ENCODE measurements around the gene TOX3.

The TOX3 gene

DNA sequence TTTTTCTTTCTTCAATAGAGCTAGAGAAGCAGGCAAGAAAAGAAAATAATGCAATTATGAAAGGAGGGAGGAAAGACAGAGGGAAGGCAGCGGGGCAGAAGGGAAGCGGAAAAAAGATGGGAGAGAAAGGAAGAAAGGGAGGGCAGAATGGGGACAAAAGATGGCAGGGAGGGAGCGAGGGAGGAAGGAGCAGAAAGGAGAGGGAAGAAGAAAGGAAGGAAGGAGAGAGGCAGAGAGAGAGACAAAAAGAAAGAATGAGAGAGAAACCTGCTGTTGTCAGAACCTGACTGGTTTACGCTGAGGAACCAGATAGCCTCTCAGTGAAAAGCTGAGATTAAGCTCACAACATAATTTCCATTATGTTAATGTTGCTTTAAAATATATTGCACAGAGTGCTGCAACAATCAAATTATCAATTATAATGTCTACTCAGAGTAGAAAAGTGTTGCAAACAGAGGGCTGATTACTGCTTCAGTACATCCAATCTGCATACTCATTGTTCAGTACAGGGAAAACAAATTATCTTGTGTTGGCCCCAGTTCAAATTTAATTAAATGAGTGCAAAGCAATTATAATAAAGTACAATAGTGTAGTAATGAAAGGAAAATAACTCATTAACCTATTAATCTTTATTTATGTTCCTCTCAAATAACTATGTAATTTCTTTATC lies 32.0 kb upstream of the TOX3 start:
- Histone ChIP-seq H3K4me2 (ENCODE audit: insufficient read depth, low read length, poor library complexity, severe bottlenecking) (no peak overlapping the region), H2BK5ac (ENCODE audit: low read length) (no peak overlapping the region), H3K23ac (ENCODE audit: low read depth, low read length, poor library complexity) (no peak overlapping the region), H2AFZ (ENCODE audit: low read length) (peak overlapping the region; percentile 61), H4K91ac (ENCODE audit: low read depth, low read length, poor library complexity) (no peak overlapping the region), H3K4me3 (ENCODE audit: low read length in 2 of 2) (no peak overlapping the region), H3K18ac (ENCODE audit: low read length) (no peak overlapping the region), H2AK5ac (ENCODE audit: low read depth, low read length) (no peak overlapping the region), H2BK12ac (ENCODE audit: low read length) (no peak overlapping the region), H3K27me3 (ENCODE audit: control insufficient read depth in 3 of 3, insufficient read depth in 3 of 3, low read depth in 1 of 3, low read length in 3 of 3) (no peaks in the 10 kb centered on the region), H3K9me3 (replicated peaks in 1 of 2; ENCODE audit: control insufficient read depth in 2 of 2, insufficient read depth in 1 of 2, low read depth in 1 of 2, low read length in 2 of 2) (no peaks in the 10 kb centered on the region), H3K36me3 (replicated peaks in 1 of 2; ENCODE audit: control insufficient read depth in 2 of 2, insufficient read depth in 2 of 2, low read length in 2 of 2) (no peaks in the 10 kb centered on the region), H4K8ac (ENCODE audit: low read depth, low read length) (no peak overlapping the region), H3K9ac (ENCODE audit: low read depth, low read length, poor library complexity) (no peak overlapping the region), H2BK15ac (ENCODE audit: low read length) (no peak overlapping the region), H3K14ac (ENCODE audit: low read length) (no peak overlapping the region), H3K27ac (replicated peaks; ENCODE audit: low read length) (no peak overlapping the region), H3K4ac (ENCODE audit: low read length) (no peak overlapping the region), H2BK120ac (ENCODE audit: low read depth, low read length) (no peak overlapping the region), H3K79me1 (ENCODE audit: low read depth, low read length) (no peaks in the 10 kb centered on the region), H3K4me1 (ENCODE audit: control insufficient read depth in 2 of 2, insufficient read depth in 1 of 2, low read depth in 1 of 2, low read length in 2 of 2) (peaks cover 11 to 15% of the 10 kb centered on the region in 2 donors)
- DNase-seq (ENCODE audit: low spot score) = no peak
- no CpG with 5 or more reads among the region's 4 CpGs for WGBS, 2 donors (ENCODE audit: extremely low coverage in 2 of 2, insufficient read length in 2 of 2, insufficient replicate concordance in 1 of 2)

DNA sequence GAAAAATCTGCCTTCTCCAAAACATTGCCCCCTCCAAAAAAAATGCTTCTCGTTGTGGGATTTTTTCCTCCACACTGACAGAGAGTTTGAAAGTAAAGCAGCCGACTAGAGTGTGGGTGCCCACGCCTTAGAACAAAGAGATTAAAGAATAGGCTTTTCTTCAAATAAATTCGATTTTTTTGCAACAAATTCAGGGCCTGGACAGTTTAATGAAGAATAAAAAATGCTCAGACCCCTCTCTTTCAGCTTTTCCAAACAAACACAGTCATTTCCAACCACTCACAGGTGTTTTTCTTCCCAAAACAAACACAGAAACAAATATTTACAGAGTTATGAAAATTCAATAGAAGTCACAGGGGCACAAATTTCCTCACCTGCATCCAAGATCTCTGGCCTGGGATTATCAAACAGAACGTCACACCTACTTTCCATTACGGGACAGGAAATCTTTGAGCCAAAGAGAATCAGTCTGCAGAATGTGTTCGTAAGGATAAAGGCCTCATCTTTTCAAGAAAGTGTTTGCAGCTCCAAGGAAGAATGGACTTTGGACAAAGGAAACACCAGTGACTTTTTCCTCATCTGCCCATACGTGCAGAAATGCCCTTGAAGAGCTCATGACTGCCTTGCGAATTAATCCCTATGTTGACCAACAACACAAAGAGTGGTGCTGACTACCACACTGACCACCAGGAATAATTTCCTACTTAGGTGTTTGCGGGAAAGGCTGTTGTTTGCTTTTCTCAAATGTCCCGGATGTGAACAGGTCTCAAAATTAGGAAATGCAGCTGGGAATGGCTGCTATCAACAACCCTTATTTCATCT lies 31.3 kb upstream of the TOX3 start:
- Histone ChIP-seq H3K4me1 (ENCODE audit: control insufficient read depth in 2 of 2, insufficient read depth in 1 of 2, low read depth in 1 of 2, low read length in 2 of 2) (peaks cover 11 to 15% of the 10 kb centered on the region in 2 donors), H2BK12ac (ENCODE audit: low read length) (no peak overlapping the region), H3K18ac (ENCODE audit: low read length) (no peak overlapping the region), H3K36me3 (replicated peaks in 1 of 2; ENCODE audit: control insufficient read depth in 2 of 2, insufficient read depth in 2 of 2, low read length in 2 of 2) (no peaks in the 10 kb centered on the region), H2BK5ac (ENCODE audit: low read length) (no peak overlapping the region), H3K79me1 (ENCODE audit: low read depth, low read length) (no peaks in the 10 kb centered on the region), H3K4me3 (ENCODE audit: low read length in 2 of 2) (no peak overlapping the region), H3K9ac (ENCODE audit: low read depth, low read length, poor library complexity) (no peak overlapping the region), H3K14ac (ENCODE audit: low read length) (no peak overlapping the region), H3K27me3 (ENCODE audit: control insufficient read depth in 3 of 3, insufficient read depth in 3 of 3, low read depth in 1 of 3, low read length in 3 of 3) (no peaks in the 10 kb centered on the region), H4K91ac (ENCODE audit: low read depth, low read length, poor library complexity) (no peak overlapping the region), H3K27ac (replicated peaks; ENCODE audit: low read length) (no peak overlapping the region), H3K4me2 (ENCODE audit: insufficient read depth, low read length, poor library complexity, severe bottlenecking) (no peak overlapping the region), H3K23ac (ENCODE audit: low read depth, low read length, poor library complexity) (no peak overlapping the region), H2AK5ac (ENCODE audit: low read depth, low read length) (no peak overlapping the region), H2BK120ac (ENCODE audit: low read depth, low read length) (no peak overlapping the region), H3K4ac (ENCODE audit: low read length) (no peak overlapping the region), H2AFZ (ENCODE audit: low read length) (peak overlapping the region; percentile 61), H4K8ac (ENCODE audit: low read depth, low read length) (no peak overlapping the region), H3K9me3 (replicated peaks in 1 of 2; ENCODE audit: control insufficient read depth in 2 of 2, insufficient read depth in 1 of 2, low read depth in 1 of 2, low read length in 2 of 2) (no peaks in the 10 kb centered on the region), H2BK15ac (ENCODE audit: low read length) (no peak overlapping the region)
- WGBS, 2 donors (ENCODE audit: extremely low coverage in 2 of 2, insufficient read length in 2 of 2, insufficient replicate concordance in 1 of 2) = no CpG with 5 or more reads among the region's 11 CpGs
- DNase-seq (ENCODE audit: low spot score) = no peak

DNA sequence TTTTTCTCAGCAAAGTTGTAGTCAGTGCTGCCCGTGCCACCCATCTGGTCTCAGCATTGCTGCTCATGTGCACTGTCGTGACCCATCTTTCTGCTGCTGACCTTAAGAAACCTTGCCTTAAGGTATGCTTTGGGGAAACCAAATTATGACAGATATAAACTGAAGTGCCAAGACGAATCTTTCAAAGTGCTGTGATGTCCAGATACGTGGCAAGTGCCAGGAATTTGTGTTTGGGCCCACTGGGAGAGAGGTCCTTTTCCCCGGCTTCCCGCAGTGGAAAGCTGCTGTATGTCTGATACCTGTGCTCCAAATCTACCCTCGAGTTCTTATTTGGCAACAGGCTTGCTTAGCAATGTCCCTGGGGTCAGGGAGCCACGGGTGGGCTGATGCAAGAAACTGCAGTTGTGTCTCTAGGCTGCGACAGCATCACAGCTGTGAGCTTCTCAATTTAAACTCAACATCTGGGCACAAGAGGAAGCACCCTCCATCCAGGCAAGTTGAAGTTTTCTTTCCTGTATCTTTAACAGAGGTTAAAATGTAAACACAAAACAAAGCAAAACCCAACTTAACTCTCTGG lies 30.3 kb upstream of the TOX3 start:
- H3K4me3 ChIP-seq (ENCODE audit: low read length in 2 of 2) = no peak overlapping the region
- peaks cover 11 to 15% of the 10 kb centered on the region in 2 donors for H3K4me1 ChIP-seq (ENCODE audit: control insufficient read depth in 2 of 2, insufficient read depth in 1 of 2, low read depth in 1 of 2, low read length in 2 of 2)
- no peak overlapping the region for H2BK15ac ChIP-seq (ENCODE audit: low read length)
- WGBS, 2 donors (ENCODE audit: extremely low coverage in 2 of 2, insufficient read length in 2 of 2, insufficient replicate concordance in 1 of 2) = no CpG with 5 or more reads among the region's 9 CpGs
- H3K36me3 ChIP-seq (replicated peaks in 1 of 2; ENCODE audit: control insufficient read depth in 2 of 2, insufficient read depth in 2 of 2, low read length in 2 of 2) = no peaks in the 10 kb centered on the region
- H3K4ac ChIP-seq (ENCODE audit: low read length) = no peak overlapping the region
- no peak overlapping the region for H4K91ac ChIP-seq (ENCODE audit: low read depth, low read length, poor library complexity)
- no peak overlapping the region for H2BK12ac ChIP-seq (ENCODE audit: low read length)
- H2BK120ac ChIP-seq (ENCODE audit: low read depth, low read length) = no peak overlapping the region
- no peak overlapping the region for H3K18ac ChIP-seq (ENCODE audit: low read length)
- no peaks in the 10 kb centered on the region for H3K9me3 ChIP-seq (replicated peaks in 1 of 2; ENCODE audit: control insufficient read depth in 2 of 2, insufficient read depth in 1 of 2, low read depth in 1 of 2, low read length in 2 of 2)
- no peak overlapping the region for H4K8ac ChIP-seq (ENCODE audit: low read depth, low read length)
- no peak overlapping the region for H2AFZ ChIP-seq (ENCODE audit: low read length)
- H2BK5ac ChIP-seq (ENCODE audit: low read length) = no peak overlapping the region
- H3K9ac ChIP-seq (ENCODE audit: low read depth, low read length, poor library complexity) = no peak overlapping the region
- no peak overlapping the region for H3K14ac ChIP-seq (ENCODE audit: low read length)
- H3K4me2 ChIP-seq (ENCODE audit: insufficient read depth, low read length, poor library complexity, severe bottlenecking) = no peak overlapping the region
- H3K27ac ChIP-seq (replicated peaks; ENCODE audit: low read length) = no peak overlapping the region
- no peak overlapping the region for H3K23ac ChIP-seq (ENCODE audit: low read depth, low read length, poor library complexity)
- H3K27me3 ChIP-seq (ENCODE audit: control insufficient read depth in 3 of 3, insufficient read depth in 3 of 3, low read depth in 1 of 3, low read length in 3 of 3) = no peaks in the 10 kb centered on the region
- H2AK5ac ChIP-seq (ENCODE audit: low read depth, low read length) = no peak overlapping the region
- DNase-seq (ENCODE audit: low spot score) = no peak
- H3K79me1 ChIP-seq (ENCODE audit: low read depth, low read length) = no peaks in the 10 kb centered on the region

Measured in neuronal stem cell (in vitro differentiated cells).